Measurements from ENCODE around the gene KIR3DL1.

Gene KIR3DL1

GRCh38 chr19:54877471-54877870 is 61.2 kb downstream of the KIR3DL1 start:
- no peak for DNase-seq (ENCODE audit: low read depth)
- TF ChIP-seq CTCF (conservative IDR thresholded peaks at IDR 0.05; ENCODE audit: low read length), result no peak
- no peak overlapping the region for H3K4me3 ChIP-seq (ENCODE audit: low read length)

Measured in AG10803 (cell line).